K562 treated with DMSO at 1 percent for 12 hours (cell line): ENCODE results near the gene IL3RA. TPM values are rescaled to one million over a fixed set of nuclear protein-coding genes. Genes with fewer than 3 reads are reported as not detected.

Experiments
- total RNA-seq: library from RNA; unstranded; fragments of 300-600 nt; gene quantifications from 2 replicates; pipeline ENCODE4 v1.2.3, GENCODE V29; 2022; ENCODE audit not compliant: insufficient read depth

Gene IL3RA
- total RNA-seq = not detected in 2 replicates

GRCh38 chrX:1336331-1336943, at the start of gene IL3RA:
IL3RA (plus strand) TSS chrX:1336785; CDS start chrX:1341766, 4,981 bp downstream.

GRCh38 chrX:1391707-1392375, 55.3 kb downstream of the IL3RA start, which contains the start of gene SLC25A6:
SLC25A6 (minus strand) TSS chrX:1392113; CDS start chrX:1392009, 104 bp downstream.

Other genes with a start within 250 kb of the IL3RA start
- not detected in 2 replicates for gene CRLF2, start 124.1 kb upstream of the IL3RA start, total RNA-seq
- 1.00 TPM in 1 of 2 replicates, not detected in the other for gene CSF2RA, start 68.0 kb upstream of the IL3RA start, total RNA-seq
- gene SLC25A6, start 55.3 kb downstream of the IL3RA start, total RNA-seq = 777 and 896 TPM in 2 replicates
- gene ASMTL, start 116.1 kb downstream of the IL3RA start, total RNA-seq = 21.1 and 23.0 TPM in 2 replicates
- 0.53 and 1.1 TPM in 2 replicates for gene P2RY8, start 200.4 kb downstream of the IL3RA start, total RNA-seq